HG03378 (cell line): ENCODE measurements around the gene OR2AG1.
"Not testable (repeated sequence)": the region's sequence is repeated elsewhere in the genome, so short reads cannot be mapped to it uniquely, and the experiment has no call there.

ENCODE experiments used
- ATAC-seq: cut with Tn5 transposase; IDR thresholded peaks from one replicate; pipeline ENCODE4 v1.9.1; 2021; ENCODE audit warnings: mild to moderate bottlenecking, moderate library complexity; ENCODE audit not compliant: unreplicated experiment

OR2AG1 gene

GRCh38 chr11:6790546-6790945, 7.7 kb downstream of the OR2AG1 start:
- ATAC-seq: no peak

- ATAC-seq: no peak
These were observed 11.8 kb downstream of the OR2AG1 start for GRCh38 chr11:6794639-6795038.

DNA sequence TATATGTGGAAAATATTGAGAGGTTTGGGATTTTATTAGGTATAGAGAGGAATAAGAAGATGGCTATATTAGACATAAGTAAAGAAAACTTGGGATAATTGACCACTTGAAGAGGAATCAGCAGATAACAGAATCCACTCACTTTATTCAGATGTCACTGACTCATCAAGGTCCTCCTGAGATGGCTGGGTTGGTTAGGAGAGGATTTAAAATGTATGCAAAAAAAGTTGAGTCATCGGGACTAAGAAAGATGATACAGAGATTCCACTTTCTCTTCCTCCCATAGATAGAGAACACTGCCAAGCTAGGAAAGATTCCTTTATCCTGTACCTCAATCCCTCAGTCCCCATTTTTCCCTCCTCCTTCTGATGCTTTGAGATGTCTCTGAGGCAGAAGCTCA, 16.6 kb downstream of the OR2AG1 start, which contains the start of gene OR6A2:
TSS of gene OR6A2 (minus strand) at position 288 of the 400 bp plus-strand sequence. CDS start 3,981 bp downstream, outside the sequence.
- ATAC-seq: no peak

- not testable (repeated sequence) for ATAC-seq
These were observed 18.3 kb downstream of the OR2AG1 start for GRCh38 chr11:6801075-6801474.

DNA sequence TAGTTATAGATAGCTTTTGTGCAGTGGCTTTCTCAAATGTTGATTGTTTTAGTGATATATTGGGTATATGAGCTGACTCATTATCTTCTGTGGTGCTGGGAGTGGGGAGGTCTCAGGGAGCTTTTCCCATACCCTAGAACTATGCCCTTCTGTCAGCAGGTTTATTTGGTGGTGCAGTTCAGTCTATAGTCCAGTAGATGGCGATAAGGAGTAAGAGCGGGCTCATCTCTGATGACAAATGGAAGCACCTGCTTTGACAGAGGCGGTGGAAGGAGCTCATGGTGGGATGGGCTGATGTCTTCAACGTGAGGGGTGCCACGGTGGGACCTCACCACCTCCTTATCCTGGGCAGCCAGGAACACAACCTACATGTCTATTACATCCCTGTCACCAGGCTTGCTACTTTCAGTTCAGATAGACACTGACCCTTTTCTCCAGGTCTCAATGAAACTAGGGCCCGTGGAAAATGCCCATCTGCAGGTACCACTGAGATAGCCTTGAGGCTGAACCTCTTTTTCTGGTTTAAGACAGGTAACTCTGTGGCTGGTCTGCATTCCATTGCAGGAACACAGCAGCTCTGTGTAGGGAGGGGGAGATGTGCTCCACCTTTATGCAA, 29.7 kb downstream of the OR2AG1 start:
- ATAC-seq: peak; percentile 82

DNA sequence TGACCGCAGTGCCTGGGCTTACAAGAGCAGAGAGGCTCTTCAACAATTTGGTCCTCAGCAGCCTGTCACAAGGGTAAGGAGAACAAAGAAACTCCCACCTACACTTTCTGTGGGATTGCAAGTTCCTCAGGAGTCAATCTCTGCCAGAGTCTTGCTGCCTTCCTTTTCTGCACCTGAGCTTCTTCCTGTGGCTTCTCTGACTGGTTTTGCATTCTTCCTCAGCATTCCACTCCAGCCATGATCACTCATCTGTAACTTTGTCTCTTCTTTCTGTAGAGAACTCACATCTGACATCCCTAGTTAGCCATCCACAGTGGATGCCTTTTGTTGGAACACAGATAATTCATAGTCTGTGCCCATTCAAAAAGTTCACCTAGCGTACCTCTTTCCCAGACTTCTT, 30.8 kb downstream of the OR2AG1 start:
- ATAC-seq: no peak

DNA sequence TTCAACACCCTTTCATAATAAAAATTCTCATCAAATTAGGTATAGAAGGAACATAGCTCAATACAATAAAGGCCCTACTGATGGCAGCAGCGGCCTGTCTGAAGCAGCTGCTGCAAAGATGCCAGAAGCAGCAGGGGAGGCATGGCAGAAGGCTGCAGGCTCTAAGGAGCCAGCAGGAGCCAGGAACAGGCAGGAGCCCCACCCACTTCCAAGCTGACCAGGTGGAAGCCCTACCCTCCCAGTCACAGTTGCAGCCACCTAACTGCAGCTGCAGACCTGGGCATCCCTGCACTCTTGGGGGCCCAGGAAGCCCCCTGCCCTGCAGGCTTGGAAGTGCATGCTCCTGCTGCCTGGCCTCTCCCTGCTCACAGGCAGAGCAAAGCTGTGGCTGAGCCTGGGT, 34.9 kb downstream of the OR2AG1 start:
- no peak for ATAC-seq

GRCh38 chr11:6818967-6819366, 36.1 kb downstream of the OR2AG1 start:
- no peak for ATAC-seq

GRCh38 chr11:6824136-6824823, 41.5 kb downstream of the OR2AG1 start:
- ATAC-seq: no peak

DNA sequence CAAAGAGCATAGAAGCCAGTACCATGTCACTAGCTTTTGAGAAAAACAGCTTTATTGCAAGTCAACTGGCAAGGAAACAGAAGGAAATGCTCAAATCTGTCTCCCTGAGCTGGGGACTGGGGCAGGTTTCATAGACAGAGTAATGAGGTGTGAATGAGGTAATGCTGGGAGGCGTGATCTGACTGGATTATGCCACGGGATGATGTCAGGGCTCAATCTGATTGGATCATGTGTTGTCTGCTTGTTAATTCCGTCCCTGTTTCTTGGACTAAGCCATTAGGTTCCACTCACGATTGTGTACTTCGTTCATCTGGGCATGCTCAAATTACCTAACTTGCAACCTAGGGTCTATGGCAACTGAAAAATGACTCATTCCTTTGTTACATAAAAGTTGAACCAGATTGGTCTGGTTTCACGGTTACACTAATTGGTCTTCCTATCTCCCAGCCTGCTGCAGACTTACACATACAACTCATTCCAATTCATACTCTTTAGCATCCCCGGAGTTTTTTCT, 42.5 kb downstream of the OR2AG1 start:
- ATAC-seq: no peak

DNA sequence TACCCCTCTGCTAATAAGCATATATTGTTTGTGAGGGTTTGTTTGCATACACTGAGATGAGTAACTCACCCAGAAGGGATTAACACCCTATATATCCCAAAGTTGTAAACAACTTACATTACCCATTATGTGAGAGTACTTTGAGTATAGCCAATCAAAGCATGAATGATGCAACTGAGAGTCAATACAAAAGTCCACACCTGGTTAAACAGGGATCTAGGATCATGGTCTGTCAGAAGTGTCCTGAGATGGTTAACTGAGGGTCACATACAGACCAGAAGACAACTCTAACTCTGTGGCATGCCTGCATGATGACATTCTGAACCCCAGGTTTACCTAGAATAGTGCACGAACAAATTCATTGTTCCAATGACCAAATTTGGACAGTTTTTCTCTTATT, 45.3 kb downstream of the OR2AG1 start:
- ATAC-seq: no peak

GRCh38 chr11:6833356-6833755, 50.5 kb downstream of the OR2AG1 start:
- no peak for ATAC-seq

DNA sequence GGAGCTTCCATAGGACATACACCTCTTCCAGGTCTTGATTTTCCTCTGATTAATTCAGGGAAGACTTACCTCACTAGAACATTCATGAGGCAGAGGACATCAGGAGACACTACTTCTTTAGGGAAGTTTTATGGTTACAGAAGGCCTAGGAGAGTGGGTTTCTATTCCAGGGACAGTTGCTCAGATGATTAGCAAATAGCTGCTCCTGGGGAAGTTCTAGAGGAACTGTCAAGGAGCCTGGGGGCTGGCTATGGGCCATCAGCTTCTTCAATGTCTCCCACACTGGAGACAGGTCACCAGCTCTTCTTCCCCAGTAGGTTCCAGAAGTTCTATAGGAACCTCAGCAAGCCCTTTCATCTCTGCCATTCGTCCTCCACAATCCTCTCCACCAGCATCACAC, 51.2 kb downstream of the OR2AG1 start:
- no peak for ATAC-seq
